Choroid plexus epithelial cell (primary cell): ENCODE results near the gene SYNRG.
"Not testable (repeated sequence)": the region's sequence is repeated elsewhere in the genome, so short reads cannot be mapped to it uniquely, and the experiment has no call there.

Experiments used
- DNase-seq: peaks from one replicate; pipeline ENCODE4 v3.0.0-alpha.2; 2010; ENCODE audit warnings: low read depth
- H3K4me3 ChIP-seq: 2 replicates; pipeline ENCODE4 v1.5.1; 2011; ENCODE audit warnings: low read depth, mild to moderate bottlenecking, control low read depth, low read length, moderate library complexity
- TF ChIP-seq, protein P1 (sequence below): conservative IDR thresholded peaks from 2 replicates; pipeline ENCODE4 v1.5.1; 2011; ENCODE audit warnings: low read depth, mild to moderate bottlenecking, control low read depth, inconsistent platforms, low read length, moderate library complexity

The SYNRG gene

GRCh38 chr17:37513711-37514110 is 95.5 kb downstream of the SYNRG start:
- DNase-seq: no peak
- no peak overlapping the region for H3K4me3 ChIP-seq
- TF ChIP-seq, protein P1, sequence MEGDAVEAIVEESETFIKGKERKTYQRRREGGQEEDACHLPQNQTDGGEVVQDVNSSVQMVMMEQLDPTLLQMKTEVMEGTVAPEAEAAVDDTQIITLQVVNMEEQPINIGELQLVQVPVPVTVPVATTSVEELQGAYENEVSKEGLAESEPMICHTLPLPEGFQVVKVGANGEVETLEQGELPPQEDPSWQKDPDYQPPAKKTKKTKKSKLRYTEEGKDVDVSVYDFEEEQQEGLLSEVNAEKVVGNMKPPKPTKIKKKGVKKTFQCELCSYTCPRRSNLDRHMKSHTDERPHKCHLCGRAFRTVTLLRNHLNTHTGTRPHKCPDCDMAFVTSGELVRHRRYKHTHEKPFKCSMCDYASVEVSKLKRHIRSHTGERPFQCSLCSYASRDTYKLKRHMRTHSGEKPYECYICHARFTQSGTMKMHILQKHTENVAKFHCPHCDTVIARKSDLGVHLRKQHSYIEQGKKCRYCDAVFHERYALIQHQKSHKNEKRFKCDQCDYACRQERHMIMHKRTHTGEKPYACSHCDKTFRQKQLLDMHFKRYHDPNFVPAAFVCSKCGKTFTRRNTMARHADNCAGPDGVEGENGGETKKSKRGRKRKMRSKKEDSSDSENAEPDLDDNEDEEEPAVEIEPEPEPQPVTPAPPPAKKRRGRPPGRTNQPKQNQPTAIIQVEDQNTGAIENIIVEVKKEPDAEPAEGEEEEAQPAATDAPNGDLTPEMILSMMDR: no peak

DNA sequence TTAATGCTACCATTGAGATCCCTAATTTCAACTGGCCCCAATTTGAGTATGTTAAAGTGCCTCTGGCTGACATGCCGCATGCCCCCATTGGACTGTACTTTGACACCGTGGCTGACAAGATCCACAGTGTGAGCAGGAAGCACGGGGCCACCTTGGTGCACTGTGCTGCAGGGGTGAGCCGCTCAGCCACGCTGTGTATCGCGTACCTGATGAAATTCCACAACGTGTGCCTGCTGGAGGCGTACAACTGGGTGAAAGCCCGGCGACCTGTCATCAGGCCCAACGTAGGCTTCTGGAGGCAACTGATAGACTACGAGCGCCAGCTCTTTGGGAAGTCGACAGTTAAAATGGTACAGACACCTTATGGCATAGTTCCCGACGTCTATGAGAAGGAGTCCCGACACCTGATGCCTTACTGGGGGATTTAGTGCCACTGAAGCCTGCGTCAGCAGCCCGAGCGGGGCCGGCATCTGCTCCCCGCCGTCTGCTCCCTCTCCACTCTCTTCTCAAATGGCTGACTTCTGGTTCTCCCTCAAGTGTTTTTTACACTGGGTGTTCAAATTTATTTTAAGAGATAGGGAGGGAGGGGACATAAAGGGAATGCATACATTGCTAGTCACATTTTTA is 96.7 kb downstream of the SYNRG start:
- TF ChIP-seq, protein P1: no peak
- DNase-seq: no peak
- no peak overlapping the region for H3K4me3 ChIP-seq

DNA sequence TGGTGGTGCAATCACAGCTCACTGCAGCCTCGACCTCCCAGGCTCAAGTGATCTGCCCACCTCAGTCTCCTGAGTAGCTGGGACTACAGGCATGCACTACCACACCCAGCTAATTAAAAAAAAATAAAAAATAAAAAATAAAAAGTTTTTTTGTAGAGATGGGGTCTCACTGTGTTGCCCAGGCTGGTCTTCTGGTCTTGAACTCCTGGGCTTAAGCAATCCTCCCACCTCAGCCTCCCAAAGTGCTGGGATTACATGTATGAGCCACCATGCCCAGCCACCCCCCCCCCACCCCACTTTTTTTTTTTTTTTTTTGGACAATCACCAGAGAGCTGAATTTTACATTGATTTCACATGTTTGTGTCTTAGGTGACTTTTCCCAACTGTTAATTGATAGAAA is 97.6 kb downstream of the SYNRG start:
- H3K4me3 ChIP-seq, DNase-seq: not testable (repeated sequence)

GRCh38 chr17:37510056-37510455 is 99.2 kb downstream of the SYNRG start:
- H3K4me3 ChIP-seq: no peak overlapping the region
- TF ChIP-seq, protein P1: no peak
- DNase-seq: no peak

GRCh38 chr17:37507111-37507510 is 102.1 kb downstream of the SYNRG start:
- TF ChIP-seq, protein P1: no peak
- DNase-seq: no peak
- H3K4me3 ChIP-seq: no peak overlapping the region

- no peak overlapping the region for H3K4me3 ChIP-seq
- peak; percentile 60 for DNase-seq
- TF ChIP-seq, protein P1: peak; percentile 75
These were observed 102.5 kb downstream of the SYNRG start for GRCh38 chr17:37506678-37507077.

- TF ChIP-seq, protein P1: no peak
- H3K4me3 ChIP-seq: no peak overlapping the region
- DNase-seq: no peak
These were observed 103.9 kb downstream of the SYNRG start for GRCh38 chr17:37505333-37505732.
